IPS-18c (cell line): ENCODE results near the gene ETFDH.
"Not testable (repeated sequence)": the region's sequence is repeated elsewhere in the genome, so short reads cannot be mapped to it uniquely, and the experiment has no call there.

Source experiments
- H3K4me3 ChIP-seq: 2 replicates; pipeline ENCODE4 v1.7.0; 2013; ENCODE audit warnings: low read depth, mild to moderate bottlenecking, low read length, moderate library complexity; ENCODE audit not compliant: insufficient read depth
- H3K9me3 ChIP-seq: one replicate; pipeline ENCODE4 v1.6.1; 2013; ENCODE audit warnings: mild to moderate bottlenecking, low read length, moderate library complexity; ENCODE audit not compliant: control insufficient read depth, insufficient read depth

ETFDH gene

GRCh38 chr4:158728236-158728635, 56.1 kb downstream of the ETFDH start:
- no peaks in the 10 kb centered on the region for H3K9me3 ChIP-seq
- H3K4me3 ChIP-seq: no peak overlapping the region

DNA sequence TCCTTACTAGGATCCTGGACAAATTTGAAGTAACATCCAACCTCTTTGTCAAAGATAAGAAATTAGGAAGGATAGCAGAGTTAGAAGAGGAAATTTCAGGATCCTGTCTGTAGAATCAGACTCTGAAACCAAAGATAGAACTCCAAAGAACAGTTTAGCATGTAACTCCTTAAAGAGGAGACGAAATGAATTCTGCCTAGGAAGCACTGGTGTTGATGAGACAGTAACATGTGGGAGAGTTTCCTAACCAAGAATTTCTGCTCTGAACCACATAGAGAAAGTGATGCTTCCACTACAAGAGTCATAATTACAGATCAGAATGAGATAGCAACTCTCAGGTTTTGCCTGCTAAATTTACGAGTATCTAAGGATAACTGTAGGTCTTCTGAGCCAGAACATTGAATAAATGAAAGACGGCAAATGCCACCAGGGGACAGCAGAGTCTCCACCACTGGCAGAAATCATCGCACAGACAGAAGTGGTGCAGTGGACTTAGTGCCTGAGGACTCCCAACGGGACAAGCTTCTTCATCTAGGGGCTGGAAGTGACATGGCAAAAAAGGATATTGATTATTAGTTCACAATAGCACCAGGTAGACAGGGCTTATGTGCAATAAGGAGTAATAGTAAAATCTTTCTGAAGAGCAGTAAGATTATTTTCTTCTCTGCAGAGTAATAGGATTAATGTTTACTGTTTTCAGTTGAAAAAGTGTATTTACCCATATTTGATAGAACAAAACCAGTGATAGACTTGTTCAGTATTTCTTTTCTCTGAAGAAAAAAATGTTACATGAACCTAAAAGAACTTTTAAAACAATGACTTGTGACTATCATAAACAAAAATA, 57.8 kb downstream of the ETFDH start:
- no peak overlapping the region for H3K4me3 ChIP-seq

DNA sequence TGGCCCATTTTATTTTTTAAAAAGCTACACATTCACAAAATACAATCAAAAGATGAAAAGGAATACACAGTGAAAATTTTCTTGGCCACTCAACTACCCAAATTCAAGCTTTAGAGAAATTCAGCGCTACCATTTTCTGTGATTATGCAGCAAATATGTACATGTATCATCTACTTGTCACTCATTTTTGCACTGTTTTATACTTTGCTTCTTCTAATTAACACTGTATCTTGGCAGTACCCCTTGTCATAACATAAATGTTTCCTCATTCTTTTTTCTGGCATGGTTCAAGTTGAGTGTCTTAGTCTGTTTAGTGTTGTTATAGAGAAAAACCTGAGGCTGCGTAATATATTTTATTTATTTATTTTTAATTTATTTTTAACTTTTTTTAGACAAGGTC, 66.8 kb downstream of the ETFDH start:
- H3K9me3 ChIP-seq: no peaks in the 10 kb centered on the region
- H3K4me3 ChIP-seq: no peak overlapping the region

More for the DNA sequence above, 57.8 kb downstream of the ETFDH start:
- H3K9me3 ChIP-seq: no peaks in the 10 kb centered on the region

GRCh38 chr4:158739600-158739999, 67.5 kb downstream of the ETFDH start:
- H3K9me3 ChIP-seq: no peaks in the 10 kb centered on the region

GRCh38 chr4:158741326-158742021, 69.4 kb downstream of the ETFDH start:
- H3K9me3 ChIP-seq: no peaks in the 10 kb centered on the region

More at GRCh38 chr4:158739600-158739999, 67.5 kb downstream of the ETFDH start:
- H3K4me3 ChIP-seq: no peak overlapping the region

DNA sequence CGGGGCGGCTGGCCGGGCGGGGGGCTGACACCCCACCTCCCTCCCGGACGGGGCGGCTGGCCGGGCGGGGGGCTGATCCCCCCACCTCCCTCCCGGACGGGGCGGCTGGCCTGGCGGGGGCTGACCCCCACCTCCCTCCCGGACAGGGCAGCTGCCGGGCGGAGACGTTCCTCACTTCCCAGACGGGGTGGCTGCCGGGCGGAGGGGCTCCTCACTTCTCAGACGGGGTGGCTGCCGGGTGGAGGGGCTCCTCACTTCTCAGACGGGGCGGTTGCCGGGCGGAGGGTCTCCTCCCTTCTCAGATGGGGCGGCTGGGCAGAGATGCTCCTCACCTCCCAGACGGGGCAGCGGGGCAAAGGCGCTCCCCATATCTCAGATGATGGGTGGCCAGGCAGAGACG, 74.4 kb downstream of the ETFDH start:
- H3K4me3 ChIP-seq, H3K9me3 ChIP-seq: not testable (repeated sequence)

More at GRCh38 chr4:158741326-158742021, 69.4 kb downstream of the ETFDH start:
- H3K4me3 ChIP-seq: no peak overlapping the region

- no peak overlapping the region for H3K4me3 ChIP-seq
- peaks cover 2% of the 10 kb centered on the region for H3K9me3 ChIP-seq
These were observed 78.3 kb downstream of the ETFDH start for GRCh38 chr4:158750379-158750778.

DNA sequence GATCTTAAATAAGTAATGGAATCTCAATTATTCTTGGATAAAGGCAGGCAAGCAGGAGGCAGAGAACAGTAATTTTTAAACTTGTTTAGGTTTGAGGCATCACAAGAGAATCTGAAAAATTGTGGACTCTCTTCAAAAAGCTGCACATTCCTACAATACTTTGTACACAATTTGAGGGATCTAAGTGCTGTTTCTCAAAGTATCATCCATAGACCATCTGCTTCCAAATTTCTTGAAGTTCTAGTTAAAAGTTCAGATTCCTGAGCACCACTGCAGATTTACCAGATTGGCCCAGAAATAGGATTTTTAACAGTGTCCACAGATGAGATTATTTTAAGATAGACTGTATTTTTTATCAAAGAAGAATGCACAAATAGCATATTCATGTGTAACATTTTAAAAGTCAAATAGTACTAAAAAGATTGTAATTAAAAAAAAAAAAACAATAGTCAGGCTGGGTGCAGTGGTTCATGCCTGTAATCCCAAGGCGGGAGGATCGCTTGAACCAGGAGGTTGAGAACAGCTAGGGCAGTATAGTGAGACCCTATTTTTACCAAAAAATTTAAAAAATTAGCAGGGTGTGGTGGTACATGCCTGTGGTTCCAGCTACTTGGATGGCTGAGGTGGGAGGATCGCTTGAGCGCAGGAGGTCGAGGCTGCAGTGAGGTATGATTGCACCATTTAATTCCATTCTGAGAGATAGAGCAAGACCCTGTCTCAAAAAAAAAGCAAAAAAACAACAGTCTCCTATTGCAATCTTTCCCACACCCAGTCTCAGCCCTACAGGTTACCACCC, 82.5 kb downstream of the ETFDH start:
- H3K9me3 ChIP-seq: peaks cover 2% of the 10 kb centered on the region
- H3K4me3 ChIP-seq: no peak overlapping the region

DNA sequence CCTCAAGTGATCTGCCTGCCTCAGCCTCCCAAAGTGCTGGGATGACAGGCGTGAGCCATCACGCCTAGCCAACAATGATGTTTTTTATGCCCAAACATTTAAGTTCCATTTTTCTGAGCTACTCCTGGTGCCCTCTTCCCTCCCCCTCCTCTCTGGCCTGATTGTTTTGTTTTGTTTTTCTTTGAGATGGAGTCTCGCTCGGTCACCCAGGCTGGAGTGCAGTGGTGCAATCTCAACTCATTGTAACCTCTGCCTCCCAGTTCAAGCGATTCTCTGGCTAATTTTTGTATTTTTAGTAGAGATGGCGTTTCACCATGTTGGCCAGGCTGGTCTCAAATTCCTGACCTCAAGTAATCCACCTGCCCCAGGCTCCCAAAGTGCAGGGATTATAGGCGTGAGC, 83.7 kb downstream of the ETFDH start:
- not testable (repeated sequence) for H3K9me3 ChIP-seq, H3K4me3 ChIP-seq

DNA sequence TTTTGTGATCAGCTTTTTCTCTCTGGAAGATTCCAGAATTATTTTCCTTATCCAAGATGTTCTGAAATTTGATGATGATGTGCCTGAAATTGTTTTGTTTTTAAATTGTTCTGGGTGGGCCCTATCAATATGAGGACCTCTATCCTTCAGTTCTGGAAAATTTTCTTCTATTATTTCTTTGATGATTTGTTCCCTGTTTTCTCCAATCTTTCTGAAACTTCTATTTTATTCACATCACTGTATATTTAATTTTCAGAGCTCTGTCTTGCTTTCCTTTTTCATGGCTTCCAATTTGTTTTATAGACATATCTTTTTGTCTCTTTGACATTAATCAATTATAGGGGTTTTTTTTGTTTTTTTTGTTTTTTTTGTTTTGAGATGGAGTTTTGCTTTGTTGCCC, 84.5 kb downstream of the ETFDH start:
- H3K9me3 ChIP-seq: peaks cover 2% of the 10 kb centered on the region
- no peak overlapping the region for H3K4me3 ChIP-seq

DNA sequence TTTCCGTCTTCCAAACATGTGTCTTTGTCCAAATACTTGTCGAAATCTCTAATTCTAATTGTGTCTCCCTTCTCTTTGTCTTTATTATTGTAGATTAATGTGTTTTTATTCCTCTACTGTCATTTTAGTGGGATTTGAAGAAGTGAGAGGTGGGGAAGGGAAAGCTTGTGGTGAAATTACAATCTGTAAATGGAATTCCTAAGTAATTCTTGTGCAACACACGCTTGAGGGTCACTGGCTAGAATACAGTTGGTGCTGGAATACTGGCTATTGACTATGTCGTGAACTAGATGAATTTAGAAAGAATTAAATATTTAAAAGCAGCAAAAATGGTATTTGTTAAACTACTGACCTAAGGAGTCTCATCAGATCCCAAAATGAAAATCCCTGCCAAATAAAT, 86.0 kb downstream of the ETFDH start:
- Histone ChIP-seq H3K9me3 (peaks cover 2% of the 10 kb centered on the region), H3K4me3 (no peak overlapping the region)

GRCh38 chr4:158758703-158759102, 86.6 kb downstream of the ETFDH start:
- Histone ChIP-seq H3K4me3 (no peak overlapping the region), H3K9me3 (peaks cover 2% of the 10 kb centered on the region)
